ENCODE data around the gene GRHL1.

- no peak for TF ChIP-seq ZNF274 (IDR thresholded peaks at IDR 0.05; ENCODE audit: low read depth, low read length)
- TF ChIP-seq SUZ12 (IDR thresholded peaks at IDR 0.05; ENCODE audit: extremely low read depth, insufficient read depth, insufficient read length) = no peak
- TF ChIP-seq YY1 (IDR thresholded peaks at IDR 0.05; ENCODE audit: insufficient read depth, insufficient read length) = no peak
Measured at GRCh38 chr2:10043906-10044601, 92.6 kb downstream of the GRHL1 start.
